GM12872 (cell line): ENCODE measurements around the gene IL17RA.

Experiments used
- TF ChIP-seq, protein P1 (sequence below): IDR thresholded peaks from 3 replicates; pipeline ENCODE4 v1.5.1; 2011; ENCODE audit warnings: low read depth, mild to moderate bottlenecking, low read length, moderate library complexity; ENCODE audit not compliant: insufficient read depth

The IL17RA gene

DNA sequence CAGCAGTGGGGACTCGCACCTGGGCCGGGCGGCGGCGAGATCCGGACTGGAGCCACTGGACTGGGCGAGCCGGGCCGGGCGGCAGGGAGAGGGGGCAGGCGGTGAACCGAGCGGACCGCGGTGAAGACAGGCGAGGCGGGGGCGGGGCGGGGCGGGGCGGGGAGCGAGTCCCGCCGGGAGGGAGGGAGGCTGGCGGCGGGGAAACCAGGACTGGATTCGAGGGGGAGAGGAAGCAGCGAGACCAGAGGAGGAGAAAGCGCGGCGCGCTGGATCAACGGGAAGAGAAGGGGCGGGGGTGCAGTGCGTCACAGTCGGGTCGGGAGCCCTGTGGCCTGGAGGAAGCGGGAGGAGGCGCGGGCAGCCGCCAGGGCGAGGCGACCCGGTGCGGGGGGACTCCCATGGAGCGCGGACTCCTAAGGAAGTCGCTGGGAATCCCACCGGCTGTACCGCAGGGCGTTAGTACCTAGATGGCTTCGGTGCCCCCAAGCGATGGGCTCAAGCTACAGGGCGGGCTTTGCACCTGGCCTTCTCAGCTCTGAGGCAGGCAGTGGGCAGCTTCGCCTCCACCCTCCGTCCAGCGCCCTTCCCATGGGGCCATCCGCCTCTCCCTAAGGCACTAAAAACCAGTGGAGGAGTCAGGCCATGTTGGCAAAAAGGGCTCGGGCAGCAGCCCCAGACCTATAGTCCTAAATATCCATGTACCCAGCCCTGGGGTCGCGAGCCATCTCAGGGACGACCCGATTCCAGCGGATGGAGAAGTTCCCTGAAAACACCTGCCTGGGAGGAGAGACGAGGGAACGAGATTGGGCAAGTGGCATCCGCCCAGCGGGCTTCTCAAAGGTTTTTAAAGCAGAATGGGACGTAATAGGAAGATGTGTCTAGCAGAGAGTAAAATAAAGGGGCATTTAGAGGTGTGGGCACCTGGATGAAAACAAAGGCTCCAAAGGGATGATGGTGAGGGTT is 36.7 kb downstream of the IL17RA start, which contains the start of gene TMEM121B:
Gene TMEM121B, minus strand, starts transcription at position 128 of the 963 bp plus-strand sequence. CDS start 233 bp downstream, outside the sequence.
- TF ChIP-seq, protein P1, sequence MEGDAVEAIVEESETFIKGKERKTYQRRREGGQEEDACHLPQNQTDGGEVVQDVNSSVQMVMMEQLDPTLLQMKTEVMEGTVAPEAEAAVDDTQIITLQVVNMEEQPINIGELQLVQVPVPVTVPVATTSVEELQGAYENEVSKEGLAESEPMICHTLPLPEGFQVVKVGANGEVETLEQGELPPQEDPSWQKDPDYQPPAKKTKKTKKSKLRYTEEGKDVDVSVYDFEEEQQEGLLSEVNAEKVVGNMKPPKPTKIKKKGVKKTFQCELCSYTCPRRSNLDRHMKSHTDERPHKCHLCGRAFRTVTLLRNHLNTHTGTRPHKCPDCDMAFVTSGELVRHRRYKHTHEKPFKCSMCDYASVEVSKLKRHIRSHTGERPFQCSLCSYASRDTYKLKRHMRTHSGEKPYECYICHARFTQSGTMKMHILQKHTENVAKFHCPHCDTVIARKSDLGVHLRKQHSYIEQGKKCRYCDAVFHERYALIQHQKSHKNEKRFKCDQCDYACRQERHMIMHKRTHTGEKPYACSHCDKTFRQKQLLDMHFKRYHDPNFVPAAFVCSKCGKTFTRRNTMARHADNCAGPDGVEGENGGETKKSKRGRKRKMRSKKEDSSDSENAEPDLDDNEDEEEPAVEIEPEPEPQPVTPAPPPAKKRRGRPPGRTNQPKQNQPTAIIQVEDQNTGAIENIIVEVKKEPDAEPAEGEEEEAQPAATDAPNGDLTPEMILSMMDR: no peak

DNA sequence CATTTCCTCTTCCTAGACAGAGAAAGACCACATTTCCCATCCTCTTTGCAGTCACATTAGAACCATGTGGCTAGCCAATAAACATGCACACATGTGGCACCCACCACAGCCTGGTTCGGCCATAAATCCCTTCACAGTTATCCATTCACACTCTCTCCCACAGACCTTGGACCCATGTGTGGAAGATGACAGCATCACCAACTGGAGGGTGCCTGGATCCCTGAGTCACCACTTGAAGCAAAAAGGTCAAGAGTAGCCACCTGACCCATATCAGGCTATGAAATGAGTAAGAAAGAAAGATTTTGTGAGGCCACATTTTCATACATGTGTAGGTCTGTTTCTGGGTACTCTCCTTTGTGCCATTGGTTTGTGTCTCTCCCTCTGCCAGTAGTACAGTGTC is 45.4 kb downstream of the IL17RA start:
- TF ChIP-seq, protein P1: no peak

DNA sequence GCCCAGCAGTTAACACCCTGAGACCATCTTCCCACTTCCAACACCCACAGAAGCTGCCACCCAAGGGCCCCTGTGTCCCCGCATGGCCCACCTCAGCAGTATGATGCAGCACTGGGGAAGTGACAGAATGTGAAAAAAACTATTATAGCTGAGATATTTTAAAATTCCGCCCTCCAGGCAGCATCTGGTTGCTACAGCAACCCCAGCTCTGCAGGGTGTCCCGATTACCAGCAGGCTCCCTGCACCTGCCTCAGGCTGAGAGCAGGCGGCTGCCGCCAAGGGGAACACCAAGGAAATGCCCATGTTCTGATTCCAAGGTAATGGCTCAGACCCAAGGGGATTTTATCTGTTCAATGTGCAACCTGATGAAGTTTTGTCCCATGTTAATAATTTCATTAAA is 46.9 kb downstream of the IL17RA start:
- TF ChIP-seq, protein P1: no peak

DNA sequence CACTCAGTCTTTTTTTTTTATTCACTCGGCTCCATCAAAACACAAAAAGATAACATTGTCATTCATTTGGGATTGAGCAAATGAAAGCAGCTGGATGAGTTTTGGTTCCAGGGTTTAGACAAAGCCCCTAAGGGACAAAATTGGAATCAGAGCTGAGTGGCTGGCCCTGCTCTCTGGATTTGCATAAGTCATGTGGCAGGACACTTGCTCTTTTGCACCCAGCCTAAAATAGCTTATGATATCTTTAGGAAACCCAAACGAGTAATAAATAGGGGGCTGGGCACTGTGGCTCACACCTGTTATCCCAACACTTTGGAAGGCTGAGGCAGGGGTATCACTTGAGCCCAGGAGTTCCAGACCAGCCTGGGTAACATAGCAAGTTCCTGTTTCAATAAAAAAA is 47.3 kb downstream of the IL17RA start:
- TF ChIP-seq, protein P1: no peak

DNA sequence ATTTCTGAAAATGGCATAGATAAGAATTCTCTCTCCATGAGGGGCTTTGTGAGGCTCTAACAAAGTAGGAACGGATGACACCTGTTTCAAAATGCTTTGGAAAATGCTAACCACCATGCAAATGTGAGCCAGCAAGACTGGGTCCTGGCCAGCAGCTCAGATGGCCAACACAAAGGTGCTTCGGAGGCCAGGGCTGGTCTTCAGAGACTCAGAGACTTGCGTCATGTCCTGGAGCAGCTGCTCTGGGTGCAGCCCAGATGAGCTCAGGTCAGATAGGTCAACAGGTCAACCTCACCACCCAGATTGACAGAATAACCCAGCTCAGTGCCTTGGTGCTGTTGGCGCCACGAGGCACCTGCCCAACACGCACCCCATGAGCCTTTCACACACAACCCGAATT is 48.3 kb downstream of the IL17RA start:
- TF ChIP-seq, protein P1: no peak

DNA sequence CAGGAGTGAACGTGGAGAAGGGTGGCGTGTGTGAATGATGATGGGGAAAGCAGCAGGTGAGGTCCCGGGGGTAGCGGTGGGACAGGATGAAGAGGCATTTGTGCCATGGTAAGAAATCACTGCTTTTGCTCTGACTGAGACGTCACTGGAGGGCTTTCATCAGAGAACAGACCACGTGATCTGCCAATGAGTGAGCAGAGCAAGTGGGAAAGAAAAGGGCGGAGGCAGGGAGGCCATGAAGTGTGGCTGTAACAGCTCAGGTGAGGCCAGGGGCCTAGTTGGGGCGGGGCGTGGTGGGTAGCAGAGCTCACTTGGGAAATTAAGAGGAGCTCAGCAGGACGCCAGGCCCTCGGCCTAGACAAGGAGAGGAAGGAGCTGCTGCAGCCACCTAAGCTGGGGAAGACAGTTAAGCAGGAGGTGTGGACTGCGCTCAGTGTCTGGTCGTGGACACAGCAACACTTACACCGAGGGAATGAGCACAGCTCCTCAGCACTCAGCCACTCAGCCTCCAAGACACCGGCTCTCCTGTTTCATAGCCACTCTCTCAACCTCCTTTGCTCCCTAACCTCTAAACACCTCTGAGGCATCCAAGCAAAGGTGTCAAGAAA is 50.5 kb downstream of the IL17RA start:
- TF ChIP-seq, protein P1: no peak

DNA sequence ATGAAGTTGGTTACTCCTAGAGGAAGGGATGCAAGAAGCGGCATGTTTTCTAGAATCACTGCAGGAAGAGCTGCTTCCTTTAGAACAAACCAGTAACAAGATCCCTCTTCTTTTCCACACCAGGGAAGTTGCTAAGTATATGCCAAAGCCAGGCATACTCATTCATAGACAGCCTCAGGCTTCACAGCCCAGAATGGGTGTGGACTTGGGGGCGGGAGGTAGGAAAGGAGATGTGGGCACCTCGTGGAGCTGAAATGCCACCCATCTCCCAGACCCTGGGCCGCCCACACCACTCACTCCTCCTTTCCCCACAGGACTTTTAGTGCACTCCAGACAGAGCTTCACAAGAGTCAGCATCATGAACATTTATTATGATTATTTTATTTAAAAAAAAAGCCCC is 52.4 kb downstream of the IL17RA start:
- TF ChIP-seq, protein P1: no peak
